Measurements from ENCODE around the gene CTSK. TPM values are rescaled to one million over a fixed set of nuclear protein-coding genes. Genes with fewer than 3 reads are reported as not detected.

CTSK gene
- total RNA-seq, result 5.4 and 24.2 TPM in 2 replicates

DNA sequence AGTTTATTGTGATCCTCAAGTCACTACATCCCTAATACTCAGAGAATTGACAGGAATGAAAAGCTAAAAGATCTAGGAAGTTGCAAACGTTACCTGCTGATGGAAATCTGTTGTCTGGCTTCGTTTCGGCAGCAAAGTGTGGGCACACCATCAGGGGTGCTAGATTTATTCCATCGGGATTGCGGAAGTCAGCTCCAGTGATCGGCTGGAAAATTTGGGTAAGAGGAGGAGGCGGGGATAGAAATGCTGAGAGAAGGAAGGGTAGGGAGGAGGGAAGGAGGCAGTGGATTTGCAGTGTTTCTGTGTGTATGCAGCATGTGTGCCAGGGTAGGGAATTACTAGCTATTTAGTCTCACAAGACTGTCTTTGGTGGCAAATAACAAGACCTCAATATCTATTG is at the start of gene CTSK:
CTSK (minus strand) TSS at position 140 of the 400 bp plus-strand sequence. CDS start 1,455 bp downstream, outside the sequence.

GRCh38 chr1:150765296-150765976 is 42.6 kb downstream of the CTSK start, which contains the start of gene CTSS:
Gene CTSS (minus strand): TSS chr1:150765778. CDS start chr1:150764763, 1,015 bp downstream.

Other genes with a start within 250 kb of the CTSK start
- 260 and 397 TPM in 2 replicates for gene MCL1, start 228.7 kb downstream of the CTSK start, total RNA-seq
- 107 and 128 TPM in 2 replicates for gene ENSA, start 178.6 kb downstream of the CTSK start, total RNA-seq
- 11.6 and 12.7 TPM in 2 replicates for gene GOLPH3L, start 111.1 kb downstream of the CTSK start, total RNA-seq
- 0.19 and 0.28 TPM in 2 replicates for gene HORMAD1, start 87.4 kb downstream of the CTSK start, total RNA-seq
- 3.3 and 12.4 TPM in 2 replicates for gene CTSS, start 42.5 kb downstream of the CTSK start, total RNA-seq
- gene ARNT, start 68.3 kb upstream of the CTSK start, total RNA-seq, result 28.2 and 37.5 TPM in 2 replicates
- gene CTXND2, start 78.9 kb upstream of the CTSK start, total RNA-seq, result not detected in 2 replicates
- gene SETDB1, start 118.1 kb upstream of the CTSK start, total RNA-seq, result 21.9 and 26.8 TPM in 2 replicates
- gene CERS2, start 166.6 kb upstream of the CTSK start, total RNA-seq, result 108 and 150 TPM in 2 replicates
- gene ANXA9, start 174.0 kb upstream of the CTSK start, total RNA-seq, result not detected in 2 replicates
- gene MINDY1, start 198.6 kb upstream of the CTSK start, total RNA-seq, result 6.5 and 8.5 TPM in 2 replicates
- gene PRUNE1, start 200.2 kb upstream of the CTSK start, total RNA-seq, result 5.9 and 10.7 TPM in 2 replicates
- 0.28 and 0.38 TPM in 2 replicates for gene BNIPL, start 228.3 kb upstream of the CTSK start, total RNA-seq
- 1.5 and 1.7 TPM in 2 replicates for gene C1orf56, start 239.5 kb upstream of the CTSK start, total RNA-seq